ELR (cell line): ENCODE data around the gene NPLOC4.

Experiments
- DNase-seq: peaks from one replicate; pipeline ENCODE4 v3.0.0-alpha.2; 2015; ENCODE audit warnings: low read depth

The NPLOC4 gene

GRCh38 chr17:81517339-81518112, 119.4 kb downstream of the NPLOC4 start:
- DNase-seq: no peak

GRCh38 chr17:81517009-81517338, 119.9 kb downstream of the NPLOC4 start:
- DNase-seq: no peak

GRCh38 chr17:81516439-81516838, 120.5 kb downstream of the NPLOC4 start:
- no peak for DNase-seq

- no peak for DNase-seq
Measured at GRCh38 chr17:81515530-81516041, 121.3 kb downstream of the NPLOC4 start.

GRCh38 chr17:81514739-81515529, 122.0 kb downstream of the NPLOC4 start:
- DNase-seq: peak; percentile 84

GRCh38 chr17:81514489-81514738, 122.5 kb downstream of the NPLOC4 start:
- peak; percentile 45 for DNase-seq

GRCh38 chr17:81513753-81514488, 123.0 kb downstream of the NPLOC4 start:
- peak; percentile 91 for DNase-seq

- DNase-seq: peak; percentile 81
Measured at GRCh38 chr17:81513372-81513752, 123.5 kb downstream of the NPLOC4 start.

- peak; percentile 97 for DNase-seq
Measured at GRCh38 chr17:81512562-81513371, 124.1 kb downstream of the NPLOC4 start, which contains the start of gene ACTG1. Gene ACTG1, minus strand, starts transcription at chr17:81512799. Its CDS starts 445 bp downstream, at chr17:81512354.

GRCh38 chr17:81511804-81512561, 124.9 kb downstream of the NPLOC4 start:
- peak; percentile 52 for DNase-seq

- no peak for DNase-seq
Measured at GRCh38 chr17:81511554-81511803, 125.4 kb downstream of the NPLOC4 start.

GRCh38 chr17:81510785-81511553, 125.9 kb downstream of the NPLOC4 start:
- peak; percentile 59 for DNase-seq

- peak; percentile 44 for DNase-seq
Measured at GRCh38 chr17:81509972-81510784, 126.7 kb downstream of the NPLOC4 start.

GRCh38 chr17:81509207-81509971, 127.5 kb downstream of the NPLOC4 start:
- DNase-seq: peak; percentile 58

GRCh38 chr17:81508639-81509206, 128.2 kb downstream of the NPLOC4 start:
- DNase-seq: peak; percentile 61
